ENCODE results near the gene DLG5. TPM values are rescaled to one million over a fixed set of nuclear protein-coding genes. Genes with fewer than 3 reads are reported as not detected.

The DLG5 gene
- total and polyA plus RNA-seq, 9 of the 15 experiments (the other 6 are each of a cell fraction or from before 2014, with no cell fraction given) = 1.4 to 26.8 (median 11.2) TPM

DNA sequence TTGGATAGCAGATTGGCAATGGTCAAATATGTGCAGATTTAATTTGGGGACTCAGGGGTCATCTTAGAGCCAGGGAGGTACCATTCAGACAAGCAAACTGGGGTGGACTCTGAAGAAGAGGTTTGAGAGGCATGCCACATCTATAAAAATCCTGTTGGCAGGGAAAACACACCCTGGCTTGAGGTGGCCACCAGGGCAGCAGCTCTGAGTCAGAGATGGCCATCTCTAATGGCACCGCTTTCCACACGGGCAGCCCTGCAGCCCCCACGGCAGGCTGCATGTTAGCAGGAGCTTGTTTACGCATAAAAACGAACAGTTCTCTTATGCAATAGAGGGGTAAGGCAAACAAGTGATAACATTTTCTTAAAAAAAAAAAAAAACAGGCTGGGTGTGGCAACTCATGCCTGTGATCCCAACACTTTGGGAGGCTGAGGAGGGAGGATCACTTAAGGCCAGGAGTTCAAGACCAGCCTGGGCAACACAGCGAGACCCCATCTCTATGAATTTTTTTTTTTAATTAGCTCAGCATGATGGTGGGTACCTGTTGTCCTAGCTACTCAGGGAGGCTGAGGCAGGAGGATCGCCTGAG, 14.9 kb downstream of the DLG5 start (continued):
- TF ChIP-seq FOXP4 (CRISPR knock-in tag; IDR thresholded peaks at IDR 0.05; ENCODE audit: borderline replicate concordance) (no peak), YY1 (IDR thresholded peaks at IDR 0.05; ENCODE audit: borderline replicate concordance in 1 of 3, control insufficient read depth in 1 of 3, extremely low read depth in 1 of 3, insufficient read depth in 3 of 3, insufficient read length in 1 of 3, insufficient replicate concordance in 2 of 3, low read depth in 1 of 3, low read length in 2 of 3) (peak in 1 of 3 experiments; percentile 11), HEY1 (CRISPR knock-in tag; IDR thresholded peaks at IDR 0.05; ENCODE audit: borderline replicate concordance) (no peak), MAFF (IDR thresholded peaks at IDR 0.05; ENCODE audit: low read length) (no peak), POLR2B (IDR thresholded peaks at IDR 0.05; ENCODE audit: low read depth, partially characterized antibody) (no peak), HSF4 (CRISPR knock-in tag; IDR thresholded peaks at IDR 0.05; ENCODE audit: borderline replicate concordance) (peak; percentile 57; the same call in 1 of the 2 replicates), ZNF384 (IDR thresholded peaks at IDR 0.05; ENCODE audit: low read depth, low read length) (peak; percentile 98), FOXA3 (CRISPR knock-in tag; conservative IDR thresholded peaks at IDR 0.05 in 1 of 2, IDR thresholded peaks at IDR 0.05 in 1 of 2) (peak; percentile 21 to 84; a peak in 1 of 4 replicates), ZEB2 (IDR thresholded peaks at IDR 0.05) (peak; percentile 67), ZNF175 (CRISPR knock-in tag; IDR thresholded peaks at IDR 0.05; ENCODE audit: low read depth) (peak; percentile 87), CREB1 (IDR thresholded peaks at IDR 0.05) (no peak), CREB1 (CRISPR knock-in tag; IDR thresholded peaks at IDR 0.05) (no peak), KDM5B (IDR thresholded peaks at IDR 0.05; ENCODE audit: insufficient replicate concordance, low read depth, low read length) (no peak), RUNX1 (IDR thresholded peaks at IDR 0.05; ENCODE audit: low read depth) (no peak), ZNF316 (IDR thresholded peaks at IDR 0.05) (no peak), CBFA2T3 (IDR thresholded peaks at IDR 0.05) (0 out of 2 replicates have a peak, but pooled peaks have one; percentile 15), RNF219 (CRISPR knock-in tag; IDR thresholded peaks at IDR 0.05) (no peak), ZNF134 (CRISPR knock-in tag; conservative IDR thresholded peaks at IDR 0.05) (0 out of 2 replicates have a peak, but pooled peaks have one; percentile 50), MAFG (tag; conservative IDR thresholded peaks at IDR 0.05) (no peak)
- TF ChIP-seq, protein P1, sequence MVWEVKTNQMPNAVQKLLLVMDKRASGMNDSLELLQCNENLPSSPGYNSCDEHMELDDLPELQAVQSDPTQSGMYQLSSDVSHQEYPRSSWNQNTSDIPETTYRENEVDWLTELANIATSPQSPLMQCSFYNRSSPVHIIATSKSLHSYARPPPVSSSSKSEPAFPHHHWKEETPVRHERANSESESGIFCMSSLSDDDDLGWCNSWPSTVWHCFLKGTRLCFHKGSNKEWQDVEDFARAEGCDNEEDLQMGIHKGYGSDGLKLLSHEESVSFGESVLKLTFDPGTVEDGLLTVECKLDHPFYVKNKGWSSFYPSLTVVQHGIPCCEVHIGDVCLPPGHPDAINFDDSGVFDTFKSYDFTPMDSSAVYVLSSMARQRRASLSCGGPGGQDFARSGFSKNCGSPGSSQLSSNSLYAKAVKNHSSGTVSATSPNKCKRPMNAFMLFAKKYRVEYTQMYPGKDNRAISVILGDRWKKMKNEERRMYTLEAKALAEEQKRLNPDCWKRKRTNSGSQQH (CRISPR knock-in tag; IDR thresholded peaks at IDR 0.05) = no peak
- TF ChIP-seq, protein P2, sequence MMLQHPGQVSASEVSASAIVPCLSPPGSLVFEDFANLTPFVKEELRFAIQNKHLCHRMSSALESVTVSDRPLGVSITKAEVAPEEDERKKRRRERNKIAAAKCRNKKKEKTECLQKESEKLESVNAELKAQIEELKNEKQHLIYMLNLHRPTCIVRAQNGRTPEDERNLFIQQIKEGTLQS (IDR thresholded peaks at IDR 0.05) = peak; percentile 90
- TF ChIP-seq, protein P2 (CRISPR knock-in tag; conservative IDR thresholded peaks at IDR 0.05) = peak; percentile 65; the same call in 1 of the 2 replicates
